HG03097 (cell line): Measurements from ENCODE around the gene TMEM18.
"Not testable (repeated sequence)": the region's sequence is repeated elsewhere in the genome, so short reads cannot be mapped to it uniquely, and the experiment has no call there.

Experiments
- ATAC-seq: cut with Tn5 transposase; IDR thresholded peaks from one replicate; pipeline ENCODE4 v1.9.1; 2021; ENCODE audit not compliant: unreplicated experiment, low FRiP score

Gene TMEM18

DNA sequence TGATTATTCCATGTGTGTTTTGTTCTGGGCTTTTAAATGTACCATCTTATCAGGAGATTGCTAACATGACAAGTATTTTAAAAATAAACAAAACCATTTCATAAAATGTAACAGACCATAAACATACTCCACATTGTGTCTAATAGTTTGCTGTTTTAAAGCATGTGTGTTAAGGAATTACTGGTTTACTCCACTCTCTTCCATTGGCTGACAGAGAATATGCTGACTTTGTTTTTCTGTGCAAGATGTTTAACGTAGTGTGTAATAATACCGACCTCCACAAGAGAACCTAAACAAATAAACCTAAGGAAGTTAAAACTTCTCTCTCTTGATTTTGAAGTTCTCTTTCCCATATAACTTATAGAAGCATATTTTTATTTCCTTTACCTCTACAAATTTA is 17.0 kb upstream of the TMEM18 start:
- ATAC-seq: no peak

DNA sequence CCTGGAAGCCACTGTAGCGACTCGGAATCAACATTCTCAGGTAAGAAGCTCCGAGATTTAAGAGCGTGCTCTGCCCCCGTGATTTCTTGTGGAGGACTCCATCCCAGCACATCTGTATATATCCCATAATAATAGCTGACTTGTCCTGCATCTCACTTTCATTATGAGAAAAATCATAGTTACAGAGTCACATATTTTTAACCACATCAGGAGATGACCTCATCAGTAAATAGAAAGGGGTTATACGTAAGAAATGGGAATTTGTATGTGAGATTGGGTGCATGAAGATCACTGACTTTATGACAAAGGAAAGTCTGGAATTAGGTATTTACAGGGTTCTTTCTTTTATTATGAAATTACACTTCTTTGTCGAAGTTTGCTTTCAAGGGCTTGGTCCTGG is 16.4 kb upstream of the TMEM18 start:
- ATAC-seq: no peak

DNA sequence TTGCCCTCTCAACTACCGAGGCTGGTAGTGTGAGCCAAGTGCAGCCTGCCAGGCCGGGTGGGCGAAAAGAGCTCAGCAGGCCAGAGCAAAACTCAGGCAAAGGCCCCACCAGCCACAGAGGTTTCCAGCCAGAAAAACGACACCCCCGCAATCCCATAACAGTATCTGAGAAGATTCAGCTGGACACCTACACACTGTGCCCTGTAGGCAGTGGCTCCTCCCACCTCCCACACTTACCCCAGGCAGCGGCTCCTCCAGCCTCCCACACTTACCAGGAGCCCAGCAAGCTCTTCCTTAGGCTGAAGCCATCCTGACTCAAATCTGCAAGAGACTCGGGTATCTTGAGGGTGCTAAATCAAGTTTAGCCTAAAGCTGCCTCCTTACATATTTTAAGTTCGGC is 15.6 kb upstream of the TMEM18 start:
- ATAC-seq: no peak

GRCh38 chr2:691821-692761 is 14.9 kb upstream of the TMEM18 start:
- ATAC-seq: no peak

GRCh38 chr2:690799-691198 is 13.6 kb upstream of the TMEM18 start:
- no peak for ATAC-seq

DNA sequence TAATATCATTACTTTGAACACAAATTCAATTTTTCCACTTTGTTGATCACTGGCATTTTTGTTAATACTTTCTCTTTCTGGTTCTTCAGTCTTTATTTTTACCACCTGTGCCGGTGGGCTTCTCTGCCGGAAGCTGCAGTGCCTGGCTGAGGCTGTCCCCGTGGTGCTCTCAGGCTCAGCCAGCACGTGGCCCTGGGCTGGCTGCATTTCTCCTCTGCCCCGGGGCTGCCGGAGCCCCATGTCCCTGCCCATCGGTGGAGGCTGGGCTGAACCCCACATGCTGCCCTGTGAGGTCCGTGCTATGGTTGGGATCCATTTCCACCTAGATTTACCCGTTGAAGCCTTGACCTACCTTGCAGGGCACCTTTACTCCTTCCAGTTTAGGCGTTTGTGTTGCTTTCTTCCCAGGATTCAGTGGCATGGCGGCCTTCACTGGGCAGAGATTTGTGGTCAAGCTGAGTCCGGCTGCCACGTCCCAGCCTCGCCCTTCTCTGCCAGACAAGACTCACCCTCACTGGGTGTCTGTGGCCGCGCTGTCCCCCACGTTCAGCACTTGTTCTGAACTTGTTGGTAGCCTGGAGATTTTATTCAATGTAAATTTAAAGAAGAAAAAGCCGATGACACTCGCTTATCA is 12.8 kb upstream of the TMEM18 start:
- ATAC-seq: no peak

DNA sequence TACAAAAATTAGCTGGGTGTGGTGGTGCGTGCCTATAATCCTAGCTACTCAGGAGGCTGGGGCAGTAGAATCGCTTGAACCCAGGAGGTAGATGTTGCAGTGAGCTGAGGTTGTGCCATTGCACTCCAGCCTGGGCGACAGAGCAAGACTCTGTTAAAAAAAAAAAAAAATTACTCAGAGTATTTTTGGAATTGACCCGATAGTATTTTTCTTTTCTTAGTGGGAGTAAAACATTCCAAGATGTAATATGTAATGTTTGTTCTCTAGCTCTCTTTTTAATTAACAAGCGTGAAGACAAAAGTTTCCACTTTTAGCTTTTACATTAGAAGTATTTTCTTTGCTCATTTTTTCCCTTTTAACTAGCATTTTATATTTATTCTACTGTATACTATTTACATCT is 12.0 kb upstream of the TMEM18 start:
- ATAC-seq: no peak

DNA sequence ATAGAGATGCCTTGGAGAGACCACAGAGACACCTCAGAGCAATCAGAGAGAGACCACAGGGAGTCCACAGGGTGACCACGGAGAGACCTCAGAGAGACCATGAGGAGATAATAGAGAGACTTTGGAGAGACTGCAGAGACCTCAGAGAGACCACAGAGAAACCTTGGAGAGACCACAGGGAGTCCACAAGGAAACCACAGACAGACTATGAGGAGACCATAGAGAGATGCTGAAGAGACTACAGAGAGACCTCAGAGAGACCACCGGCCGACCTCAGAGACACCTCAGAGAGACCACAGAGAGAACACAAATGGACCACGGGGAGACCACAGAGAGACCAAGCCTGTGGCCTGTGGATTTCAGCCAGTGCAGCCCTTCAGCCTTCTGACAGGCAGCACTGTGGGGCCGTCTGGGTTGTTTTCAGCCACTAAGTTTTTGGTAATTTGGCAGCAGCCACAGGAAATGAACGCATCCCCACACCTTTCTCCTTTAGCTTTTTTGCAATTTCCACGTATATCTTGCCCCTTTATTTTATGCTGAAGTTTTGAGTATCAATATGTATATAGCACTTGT is 11.4 kb upstream of the TMEM18 start:
- no peak for ATAC-seq

GRCh38 chr2:685421-685820 is 8.2 kb upstream of the TMEM18 start:
- ATAC-seq: no peak

DNA sequence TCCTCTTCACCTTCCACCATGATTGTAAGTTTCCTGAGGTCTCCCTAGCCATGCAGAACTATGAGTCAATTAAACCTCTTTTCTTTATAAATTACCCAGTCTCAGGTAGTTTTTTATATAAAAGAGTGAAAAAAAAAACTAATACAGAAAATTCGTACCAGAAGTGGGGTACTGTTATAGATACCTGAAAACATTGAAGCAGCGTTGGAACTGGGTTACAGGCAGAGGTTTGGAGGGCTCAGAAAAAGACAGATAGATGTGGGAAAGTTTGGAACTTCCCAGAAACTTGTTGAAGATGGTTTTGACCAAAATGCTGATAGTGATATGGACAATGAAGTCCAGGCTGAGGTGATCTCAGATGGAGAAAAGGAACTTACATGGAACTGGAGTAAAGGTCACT is 7.7 kb upstream of the TMEM18 start:
- not testable (repeated sequence) for ATAC-seq

DNA sequence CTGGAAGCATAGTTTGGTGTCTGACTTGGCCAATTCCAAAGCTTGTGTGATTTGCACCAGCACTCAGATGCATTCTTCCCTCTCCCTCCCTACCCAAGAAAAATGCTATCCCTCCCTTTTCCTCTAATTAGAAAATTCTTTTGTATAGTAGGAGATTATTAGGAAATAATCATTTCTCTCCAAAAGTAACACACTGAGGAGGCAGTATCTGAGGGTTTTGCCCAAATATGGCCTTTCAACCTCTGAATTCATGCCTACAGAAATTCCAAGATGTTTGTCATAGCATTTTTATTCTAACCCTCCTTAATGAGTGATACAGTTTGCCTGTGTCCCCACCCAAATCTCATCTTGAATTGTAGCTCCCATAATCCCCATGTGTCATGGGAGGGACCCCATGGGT is 5.0 kb upstream of the TMEM18 start:
- no peak for ATAC-seq

GRCh38 chr2:681312-681711 is 4.1 kb upstream of the TMEM18 start:
- ATAC-seq: no peak

DNA sequence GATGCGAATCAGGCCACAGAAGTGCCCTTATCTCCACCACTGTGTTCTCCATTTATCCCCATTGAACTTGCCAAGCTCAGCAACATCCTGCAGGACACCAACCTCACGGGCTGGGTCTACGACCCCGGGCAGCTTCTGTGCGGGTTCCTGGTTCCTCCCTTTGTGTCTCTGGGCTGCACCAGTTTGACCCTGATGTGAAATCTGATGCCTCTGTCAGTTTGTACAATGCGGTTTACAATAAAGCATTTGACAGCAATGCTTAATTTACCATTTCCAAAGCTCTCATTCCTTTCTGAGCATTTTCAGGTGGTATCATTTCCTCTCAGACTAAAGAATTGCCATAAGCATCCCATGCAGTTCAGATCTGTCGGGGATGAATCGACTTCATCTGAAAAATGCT is 3.3 kb upstream of the TMEM18 start:
- ATAC-seq: no peak

DNA sequence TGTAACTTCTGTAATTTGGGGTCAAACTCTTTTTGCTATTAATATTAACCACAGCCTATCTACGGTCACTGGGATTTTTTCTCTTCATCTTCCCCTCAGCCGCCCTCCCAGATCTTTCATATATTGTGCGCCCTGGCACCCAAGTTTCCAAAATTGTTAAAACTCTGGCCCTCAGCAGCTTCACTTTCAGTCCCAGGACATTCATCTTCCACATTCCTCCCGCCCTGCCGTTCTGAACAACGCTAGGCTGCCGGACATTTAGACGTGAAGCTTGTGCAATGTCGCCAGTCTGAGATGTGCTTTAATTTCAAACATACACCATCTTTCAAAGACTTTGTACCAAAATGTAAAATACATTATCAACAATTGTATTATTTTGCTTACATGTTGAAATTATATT is 1.8 kb upstream of the TMEM18 start:
- ATAC-seq: no peak

DNA sequence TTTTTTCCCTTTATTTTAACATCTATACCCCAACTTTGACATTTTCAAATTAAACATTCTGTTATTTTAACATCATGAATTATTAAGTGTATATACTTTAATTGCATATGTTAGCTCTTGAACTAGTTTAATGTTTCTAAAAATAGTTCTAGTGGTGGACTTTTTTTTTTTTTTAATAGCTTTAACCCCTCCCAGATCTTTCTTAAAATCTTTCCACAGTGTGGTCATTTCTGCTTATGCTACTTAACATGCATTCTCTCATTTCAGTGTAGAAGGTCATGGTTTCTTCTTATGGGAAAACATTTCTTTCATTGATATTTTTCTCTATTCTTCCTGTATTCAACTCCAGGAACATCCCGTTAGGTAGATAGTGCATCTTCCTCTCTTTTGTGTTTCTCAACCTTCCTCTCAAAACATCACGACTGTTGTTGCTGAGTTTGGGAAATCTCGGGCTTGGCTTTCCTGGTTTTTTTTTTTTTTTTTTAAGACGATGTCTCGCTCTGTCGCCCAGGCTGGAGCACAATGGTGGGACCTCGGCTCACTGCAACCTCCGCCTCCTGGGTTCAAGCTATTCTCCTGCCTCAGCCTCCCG is 849 bp upstream of the TMEM18 start:
- ATAC-seq: no peak

DNA sequence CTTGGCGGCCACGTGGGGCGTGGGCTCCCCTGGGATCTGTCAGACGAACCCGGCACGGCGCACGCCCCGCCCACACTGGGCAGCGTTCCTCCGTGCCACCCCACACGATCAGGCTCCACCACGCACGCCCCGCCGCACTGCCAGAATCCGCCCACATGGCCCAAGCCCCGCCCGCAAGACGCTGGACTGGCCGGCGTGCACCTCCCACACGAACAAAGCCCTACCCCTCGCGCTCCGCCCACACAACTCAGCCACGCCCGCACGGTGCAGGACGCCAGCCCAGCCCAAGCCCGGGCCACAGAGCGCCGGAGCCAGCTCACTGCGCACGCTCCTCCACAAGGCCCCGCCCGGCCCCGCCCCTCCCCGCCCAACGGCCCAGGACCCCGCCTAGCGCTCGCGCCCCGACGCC is 555 bp downstream of the TMEM18 start:
- ATAC-seq: peak; percentile 92

DNA sequence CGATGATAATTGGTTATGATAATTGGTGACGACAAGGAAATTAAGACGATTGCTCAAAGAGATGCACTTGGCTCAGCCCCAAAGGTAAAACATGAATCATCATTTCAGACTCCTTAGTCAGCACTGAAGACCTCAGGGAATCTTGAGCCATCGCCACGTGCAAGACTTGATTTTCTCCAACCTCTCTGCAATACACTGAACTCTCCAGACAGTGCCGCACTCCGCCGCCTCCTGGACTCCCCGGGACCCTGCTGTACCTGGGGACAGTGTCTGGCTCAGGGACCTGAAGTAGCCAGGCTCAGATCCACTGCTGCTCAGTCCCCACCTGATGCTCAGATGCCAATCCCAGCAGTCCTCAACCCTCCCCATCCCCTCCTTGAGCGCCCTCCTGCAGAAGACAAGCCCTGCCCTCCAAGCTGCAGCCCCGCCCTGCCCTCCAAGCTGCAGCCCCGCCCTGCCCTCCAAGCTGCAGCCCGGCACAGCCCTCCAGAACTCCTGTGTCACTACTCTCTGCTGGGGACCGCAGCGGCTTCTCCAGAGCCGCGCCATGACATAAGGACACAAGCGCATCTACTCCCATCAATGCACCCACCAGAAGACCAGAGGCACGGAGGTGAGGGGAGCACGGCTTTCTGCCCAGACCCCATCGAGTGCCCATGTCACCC is 1.1 kb downstream of the TMEM18 start:
- no peak for ATAC-seq

- no peak for ATAC-seq
Observed at GRCh38 chr2:675460-675859, 1.7 kb downstream of the TMEM18 start.

GRCh38 chr2:675051-675450 is 2.2 kb downstream of the TMEM18 start:
- ATAC-seq: no peak

DNA sequence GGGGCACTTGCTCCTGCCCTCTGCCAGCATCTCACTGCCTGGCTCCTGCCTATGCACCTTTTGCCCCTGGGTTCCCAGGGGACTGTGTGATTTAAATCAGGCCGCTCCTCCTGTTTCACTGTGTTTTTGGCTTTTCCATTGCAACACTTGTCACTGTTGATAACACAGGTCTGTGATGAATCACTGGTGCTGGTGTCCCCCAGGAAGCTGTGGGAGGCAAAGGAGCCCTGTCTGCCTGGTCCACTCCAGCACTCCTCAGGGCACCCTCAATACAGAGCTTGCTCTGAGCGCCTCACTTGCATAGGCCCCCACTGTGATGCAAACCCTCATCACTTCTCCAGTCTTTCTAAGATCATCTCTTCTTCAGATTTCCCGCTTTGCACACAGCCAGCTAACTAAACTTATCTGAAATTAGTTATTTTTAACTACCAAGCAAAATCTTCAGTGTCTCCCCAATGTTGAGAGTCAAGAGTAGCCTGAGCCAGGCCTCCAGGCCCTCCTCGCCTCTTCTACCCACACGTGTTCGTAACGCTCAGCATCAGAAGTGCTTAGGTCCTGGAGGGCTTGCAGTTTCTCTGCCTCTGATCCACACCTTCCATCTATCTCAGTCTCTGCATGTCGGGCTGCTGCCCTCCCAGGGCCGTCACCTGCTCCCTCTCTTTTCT is 2.8 kb downstream of the TMEM18 start:
- no peak for ATAC-seq
